OCI-LY7 (cell line): ENCODE data around the gene WFS1. TPM values are rescaled to one million over a fixed set of nuclear protein-coding genes. Genes with fewer than 3 reads are reported as not detected.

Experiments used
- BruUV-seq: library from RNA; stranded (reverse); fragments of 400-500 nt; replicated peaks from 2 replicates; lab custom pipeline; 2021; lab: Mats Ljungman, UMichigan
- CTCF ChIA-PET: fragments of 300-600 bp; sonication (Branson Sonifier 250); formaldehyde crosslinking; loops from one replicate; lab custom pipeline; 2022; ENCODE audit warnings: antibody characterized with exemption; ENCODE audit not compliant: unreplicated experiment; lab: Charles Lee
- POLR2A ChIA-PET: fragments of 300-600 bp; sonication (Branson Sonifier 250); formaldehyde crosslinking; loops from one replicate; lab custom pipeline; 2022; ENCODE audit warnings: antibody characterized with exemption; lab: Charles Lee
- DNase-seq: peaks from one replicate; pipeline ENCODE4 v3.0.0-alpha.2; 2015; ENCODE audit warnings: low spot score
- H2AFZ ChIP-seq: fragments of 200-600 bp; sonication (generic), shearing (Covaris generic); 2 replicates; pipeline ENCODE4 v1.6.1; 2014; ENCODE audit warnings: mild to moderate bottlenecking, antibody characterized with exemption, low read length, moderate library complexity
- H3K27ac ChIP-seq: fragments of 200-600 bp; sonication (generic); 2 replicates; pipeline ENCODE4 v1.5.1; 2014; ENCODE audit warnings: mixed run types, low read depth, mild to moderate bottlenecking, moderate library complexity, low read length, inconsistent platforms; ENCODE audit not compliant: poor library complexity, severe bottlenecking
- H3K36me3 ChIP-seq: fragments of 200-600 bp; sonication (generic); 2 replicates; pipeline ENCODE4 v1.6.1; 2014; ENCODE audit warnings: mild to moderate bottlenecking, antibody characterized with exemption, low read length, moderate library complexity, mixed read lengths; ENCODE audit not compliant: insufficient read depth
- H3K4me1 ChIP-seq: fragments of 200-600 bp; sonication (generic); 2 replicates; pipeline ENCODE4 v1.5.1; 2014; ENCODE audit warnings: mild to moderate bottlenecking, low read length; ENCODE audit not compliant: insufficient read depth, poor library complexity, severe bottlenecking
- H3K4me2 ChIP-seq: fragments of 200-600 bp; sonication (generic); 2 replicates; pipeline ENCODE4 v1.6.1; 2014; ENCODE audit warnings: mild to moderate bottlenecking, low read length
- H3K4me3 ChIP-seq: fragments of 200-600 bp; sonication (generic); 2 replicates; pipeline ENCODE4 v1.5.1; 2014; ENCODE audit warnings: mild to moderate bottlenecking, low read depth, low read length; ENCODE audit not compliant: poor library complexity, severe bottlenecking
- H3K79me2 ChIP-seq: fragments of 200-600 bp; sonication (generic); 2 replicates; pipeline ENCODE4 v1.6.1; 2016; ENCODE audit warnings: low read depth, mild to moderate bottlenecking, low read length, moderate library complexity, mixed read lengths; ENCODE audit not compliant: insufficient read depth
- H3K9me2 ChIP-seq: fragments of 200-600 bp; sonication (generic); 2 replicates; pipeline ENCODE4 v1.6.1; 2016; ENCODE audit warnings: mild to moderate bottlenecking, low read length, mixed read lengths; ENCODE audit not compliant: insufficient read depth
- H3K9me3 ChIP-seq: fragments of 200-600 bp; sonication (generic); 2 replicates; pipeline ENCODE4 v1.6.1; 2014; ENCODE audit warnings: mild to moderate bottlenecking, mixed run types, low read length, mixed read lengths
- H4K20me1 ChIP-seq: fragments of 200-600 bp; sonication (generic); 2 replicates; pipeline ENCODE4 v1.6.1; 2014; ENCODE audit warnings: mild to moderate bottlenecking, antibody characterized with exemption, low read length, moderate library complexity, mixed read lengths; ENCODE audit not compliant: insufficient read depth
- CTCF ChIP-seq: fragments of 200-600 bp; sonication (generic); conservative IDR thresholded peaks from 2 replicates; pipeline ENCODE4 v1.5.1; 2014; ENCODE audit warnings: mild to moderate bottlenecking, antibody characterized with exemption, low read length, moderate library complexity, mixed read lengths
- EZH2phosphoT487 ChIP-seq: fragments of 200-600 bp; sonication (generic); IDR thresholded peaks from 2 replicates; pipeline ENCODE4 v1.6.1; 2018; ENCODE audit warnings: low read depth, borderline replicate concordance, mild to moderate bottlenecking, mixed run types, antibody characterized with exemption, low read length, moderate library complexity, mixed read lengths
- intact Hi-C: fragments of 100-400 bp; cut with micrococcal nuclease; formaldehyde crosslinking; loops from one replicate; pipeline ENCODE4 v1.10.0; 2022; ENCODE audit not compliant: unreplicated experiment
- total RNA-seq, 2 experiments: library from RNA; depleted of rRNA in 1 of 2; stranded (reverse); fragments of >200 nt in 1 of 2; shearing (Covaris generic) in 1 of 2; gene quantifications; 2 replicates each; pipeline ENCODE4 v1.2.3, GENCODE V29; 2014 to 2022

WFS1 gene
- total RNA-seq, 2 experiments from 2014 or later = 6.1 to 14.5 TPM

- POLR2A ChIA-PET = interaction anchor here (0.7 kb wide), 2 partner anchors 11 to 19 kb away, joined by 4 to 7 read pairs; no protein-coding TSS in a partner anchor
- CTCF ChIA-PET = no interaction called here
These were observed 17.6 kb downstream of the WFS1 start for GRCh38 chr4:6287017-6287788.

GRCh38 chr4:6288342-6288741 lies 18.7 kb downstream of the WFS1 start:
- Histone ChIP-seq H3K4me2 (no peak overlapping the region), H3K27ac (no peak overlapping the region), H3K36me3 (0 out of 2 replicates have a peak, but pooled peaks cover 3% of the 10 kb centered on the region), H2AFZ (no peak overlapping the region), H3K9me3 (no peaks in the 10 kb centered on the region), H3K4me3 (no peak overlapping the region), H3K9me2 (no peaks in the 10 kb centered on the region), H3K79me2 (no peaks in the 10 kb centered on the region), H4K20me1 (no peaks in the 10 kb centered on the region), H3K4me1 (no peaks in the 10 kb centered on the region)
- DNase-seq = no peak
- no peak for TF ChIP-seq CTCF
- TF ChIP-seq EZH2phosphoT487 = no peak
- BruUV-seq = no TSS peak
- ChIA-PET POLR2A (no interaction called here), CTCF (no interaction called here)
- intact Hi-C loops = no loop called here

More at GRCh38 chr4:6287017-6287788, 17.6 kb downstream of the WFS1 start:
- H3K79me2 ChIP-seq = no peaks in the 10 kb centered on the region
- H3K9me3 ChIP-seq = no peaks in the 10 kb centered on the region
- H3K4me3 ChIP-seq = no peak overlapping the region
- H3K27ac ChIP-seq = no peak overlapping the region
- H3K36me3 ChIP-seq = 0 out of 2 replicates have a peak, but pooled peaks cover 3% of the 10 kb centered on the region
- intact Hi-C loops = no loop called here
- H3K4me1 ChIP-seq = no peaks in the 10 kb centered on the region
- no peaks in the 10 kb centered on the region for H3K9me2 ChIP-seq
- no peak for DNase-seq
- H3K4me2 ChIP-seq = no peak overlapping the region
- no peaks in the 10 kb centered on the region for H4K20me1 ChIP-seq
- no TSS peak for BruUV-seq
- TF ChIP-seq CTCF (no peak), EZH2phosphoT487 (no peak)
- H2AFZ ChIP-seq = no peak overlapping the region

- Histone ChIP-seq H3K9me2 (no peaks in the 10 kb centered on the region), H3K9me3 (no peaks in the 10 kb centered on the region), H3K27ac (no peak overlapping the region), H3K4me1 (no peaks in the 10 kb centered on the region), H3K4me2 (no peak overlapping the region), H3K36me3 (0 out of 2 replicates have a peak, but pooled peaks cover 3% of the 10 kb centered on the region), H3K4me3 (no peak overlapping the region), H2AFZ (no peak overlapping the region), H4K20me1 (no peaks in the 10 kb centered on the region), H3K79me2 (no peaks in the 10 kb centered on the region)
- no peak for TF ChIP-seq CTCF
- no peak for TF ChIP-seq EZH2phosphoT487
- intact Hi-C loops = no loop called here
- BruUV-seq = no TSS peak
- DNase-seq = no peak
- ChIA-PET POLR2A (no interaction called here), CTCF (no interaction called here)
These were observed 19.2 kb downstream of the WFS1 start for GRCh38 chr4:6288871-6289270.
